HepG2 (cell line): ENCODE data around the gene KDM2B. TPM values are rescaled to one million over a fixed set of nuclear protein-coding genes. Genes with fewer than 3 reads are reported as not detected.

ENCODE experiments used
- ATF7 ChIP-seq, 2 experiments: fragments of 450-650 bp in 1 of 2; sonication (generic) in 1 of 2; formaldehyde crosslinking in 1 of 2; IDR thresholded peaks; 2 replicates each; pipeline versions ENCODE4 v1.4.0 to v1.6.1; 2016 to 2020; ENCODE audit warnings: antibody characterized with exemption in 1 of 2, mild to moderate bottlenecking in 1 of 2, missing genetic modification reagents in 1 of 2
- BHLHE40 ChIP-seq: IDR thresholded peaks from 2 replicates; pipeline ENCODE4 v1.6.1; 2011; ENCODE audit warnings: low read length, improper control_type of control experiment
- DNMT1 ChIP-seq: sonication (generic); formaldehyde crosslinking; IDR thresholded peaks from 2 replicates; pipeline ENCODE4 v1.5.1; 2020; ENCODE audit warnings: mild to moderate bottlenecking, missing genetic modification reagents
- FOXP1 ChIP-seq, 2 experiments: fragments of 450-650 bp in 1 of 2; IDR thresholded peaks; 2 replicates each; pipeline ENCODE4 v1.6.1; 2017 to 2018; ENCODE audit warnings: antibody characterized with exemption in 1 of 2
- HDAC1 ChIP-seq: sonication (generic); formaldehyde crosslinking; IDR thresholded peaks from 2 replicates; pipeline ENCODE4 v1.5.1; 2020; ENCODE audit warnings: mild to moderate bottlenecking, missing genetic modification reagents
- HOXA3 ChIP-seq: sonication (generic); formaldehyde crosslinking; IDR thresholded peaks from 2 replicates; pipeline ENCODE4 v1.5.0; 2020; ENCODE audit warnings: missing genetic modification reagents
- HOXD1 ChIP-seq: sonication (generic); formaldehyde crosslinking; IDR thresholded peaks from 2 replicates; pipeline ENCODE4 v1.5.0; 2020; ENCODE audit warnings: missing genetic modification reagents
- IRX3 ChIP-seq: sonication (generic); formaldehyde crosslinking; IDR thresholded peaks from 2 replicates; pipeline ENCODE4 v1.8.1; 2023; ENCODE audit warnings: mild to moderate bottlenecking, low read depth, missing genetic modification reagents, borderline replicate concordance
- KDM5B ChIP-seq: sonication (generic); formaldehyde crosslinking; IDR thresholded peaks from 2 replicates; pipeline ENCODE4 v1.4.0; 2020; ENCODE audit warnings: missing genetic modification reagents, mild to moderate bottlenecking, borderline replicate concordance
- KLF13 ChIP-seq: sonication (generic); formaldehyde crosslinking; IDR thresholded peaks from 2 replicates; pipeline ENCODE4 v1.4.0; 2020; ENCODE audit warnings: mild to moderate bottlenecking, missing genetic modification reagents
- MATR3 ChIP-seq: sonication (generic); formaldehyde crosslinking; IDR thresholded peaks from 2 replicates; pipeline ENCODE4 v1.4.0; 2020; ENCODE audit warnings: missing genetic modification reagents
- MEIS1 ChIP-seq: sonication (generic); formaldehyde crosslinking; IDR thresholded peaks from 2 replicates; pipeline ENCODE4 v1.9.0; 2021; ENCODE audit warnings: mild to moderate bottlenecking, missing genetic modification reagents, moderate library complexity, borderline replicate concordance
- NCOA2 ChIP-seq: sonication (generic); formaldehyde crosslinking; IDR thresholded peaks from 2 replicates; pipeline ENCODE4 v1.8.0; 2022; ENCODE audit warnings: inconsistent platforms
- NFRKB ChIP-seq: fragments of 450-650 bp; IDR thresholded peaks from 2 replicates; pipeline ENCODE4 v1.6.1; 2017
- NFYB ChIP-seq: sonication (generic); formaldehyde crosslinking; IDR thresholded peaks from 2 replicates; pipeline ENCODE4 v1.4.0; 2020; ENCODE audit warnings: missing genetic modification reagents
- RFX1 ChIP-seq: fragments of 450-650 bp; IDR thresholded peaks from 2 replicates; pipeline ENCODE4 v1.6.1; 2017
- SNRNP70 ChIP-seq: fragments of 200-400 bp; formaldehyde crosslinking; IDR thresholded peaks from 2 replicates; pipeline ENCODE4 v1.6.1; 2017; ENCODE audit warnings: mild to moderate bottlenecking, low read depth, low read length, moderate library complexity
- SP140L ChIP-seq: sonication (generic); formaldehyde crosslinking; IDR thresholded peaks from 2 replicates; pipeline ENCODE4 v1.4.0; 2020; ENCODE audit warnings: missing genetic modification reagents, borderline replicate concordance
- SP4 ChIP-seq: sonication (generic); formaldehyde crosslinking; IDR thresholded peaks from 2 replicates; pipeline ENCODE4 v1.8.1; 2023; ENCODE audit warnings: mild to moderate bottlenecking, missing genetic modification reagents
- TGIF2 ChIP-seq: IDR thresholded peaks from 2 replicates; pipeline ENCODE4 v1.6.1; 2016; ENCODE audit warnings: control low read depth, missing compliant biosample characterization
- TOE1 ChIP-seq: sonication (generic); formaldehyde crosslinking; IDR thresholded peaks from 2 replicates; pipeline ENCODE4 v1.4.0; 2020; ENCODE audit warnings: mild to moderate bottlenecking, missing genetic modification reagents
- ZNF20 ChIP-seq: sonication (generic); formaldehyde crosslinking; IDR thresholded peaks from 2 replicates; pipeline ENCODE4 v1.4.0; 2020; ENCODE audit warnings: mild to moderate bottlenecking, moderate library complexity, missing genetic modification reagents
- ZNF546 ChIP-seq: sonication (generic); formaldehyde crosslinking; conservative IDR thresholded peaks from 2 replicates; pipeline ENCODE4 v1.8.1; 2023; ENCODE audit warnings: mild to moderate bottlenecking, missing genetic modification reagents
- ZNF781 ChIP-seq: sonication (generic); formaldehyde crosslinking; IDR thresholded peaks from 2 replicates; pipeline ENCODE4 v1.5.1; 2020; ENCODE audit warnings: borderline replicate concordance, mild to moderate bottlenecking, missing genetic modification reagents; ENCODE audit errors: not compliant biosample characterization
- ZNF879 ChIP-seq: sonication (generic); formaldehyde crosslinking; IDR thresholded peaks from 2 replicates; pipeline ENCODE4 v1.8.1; 2023; ENCODE audit warnings: missing genetic modification reagents
- polyA plus RNA-seq, 8 experiments: library from polyadenylated mRNA; depleted of rRNA in 3 of 8; stranded (reverse) in 7 of 8; unstranded in 1 of 8; fragments of >200 nt; fragmentation: Illumina TruSeq in 4 of 8; extraction: Trizol in 4 of 8; gene quantifications; 2 replicates each; pipeline versions ENCODE4 v1.2.1 to v1.2.3, GENCODE V29; 2011 to 2016; ENCODE audit warnings: low read depth in 4 of 8, missing spikeins in 1 of 8, mixed read lengths in 1 of 8; ENCODE audit not compliant: insufficient read depth in 1 of 8
- total RNA-seq, 5 experiments: library from RNA; depleted of rRNA; stranded (reverse); fragments of >200 nt; fragmentation: Illumina TruSeq; extraction: Trizol; gene quantifications; 2 replicates each; pipeline ENCODE4 v1.2.3, GENCODE V29; 2016; ENCODE audit warnings: low read depth in 1 of 5
- TF ChIP-seq, protein P1 (sequence below): sonication (generic); formaldehyde crosslinking; IDR thresholded peaks from 2 replicates; pipeline ENCODE4 v1.4.0; 2020; ENCODE audit warnings: missing genetic modification reagents
- TF ChIP-seq, protein P2 (sequence below): sonication (generic); formaldehyde crosslinking; IDR thresholded peaks from 2 replicates; pipeline ENCODE4 v1.4.0; 2020; ENCODE audit warnings: missing genetic modification reagents

The KDM2B gene
- total and polyA plus RNA-seq, 2 of the 13 experiments (the other 11 are each of a cell fraction or from before 2014, with no cell fraction given), result 17.5 to 26.1 TPM

DNA sequence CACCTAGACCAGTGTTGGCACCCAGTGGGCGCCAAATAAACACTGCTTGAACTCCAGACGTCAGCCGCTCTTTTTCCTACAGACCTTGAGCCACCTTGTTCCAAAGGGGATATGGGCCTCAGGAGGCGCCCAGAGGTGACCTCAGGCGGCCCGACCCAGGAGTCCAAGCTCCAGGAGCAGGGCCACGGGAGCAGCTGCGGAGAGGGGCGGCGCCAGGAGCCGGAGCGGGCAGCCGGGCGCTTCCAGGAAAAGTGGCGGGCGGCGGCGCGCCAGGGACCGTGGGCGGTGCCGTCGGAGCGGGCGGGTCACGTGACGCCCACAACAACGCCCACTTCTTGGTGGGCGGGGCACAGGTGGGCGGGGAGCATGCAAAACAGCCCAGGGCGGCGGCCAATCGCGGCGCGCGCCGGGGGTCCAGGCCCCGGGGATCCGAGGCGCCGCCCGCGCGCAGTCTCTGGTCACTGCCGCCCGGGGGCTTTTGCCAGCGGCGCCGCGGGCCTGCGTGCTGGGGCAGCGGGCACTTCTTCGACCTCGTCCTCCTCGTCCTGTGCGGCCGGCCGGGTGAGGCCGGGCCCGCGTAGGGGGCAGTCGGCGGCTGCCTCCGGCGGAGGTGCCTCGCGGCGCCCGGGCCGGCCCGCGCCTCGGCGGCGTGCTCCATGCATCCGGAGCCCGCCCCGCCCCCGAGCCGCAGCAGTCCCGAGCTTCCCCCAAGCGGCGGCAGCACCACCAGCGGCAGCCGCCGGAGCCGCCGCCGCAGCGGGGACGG is 45.4 kb upstream of the KDM2B start, which contains the start of gene ORAI1 (continued):
- TF ChIP-seq MATR3 (no peak), HDAC1 (CRISPR knock-in tag) (peak; percentile 86), ZNF781 (CRISPR knock-in tag) (no peak), SP140L (CRISPR knock-in tag) (no peak), SP4 (CRISPR knock-in tag) (peak; percentile 94), NFRKB (no peak), ZNF879 (no peak), ZNF546 (CRISPR knock-in tag) (no peak), SNRNP70 (no peak), HOXD1 (CRISPR knock-in tag) (0 out of 2 replicates have a peak, but pooled peaks have one; percentile 35), MEIS1 (CRISPR knock-in tag) (no peak), NCOA2 (CRISPR knock-in tag) (peak; percentile 47; the same call in 1 of the 2 replicates), KDM5B (CRISPR knock-in tag) (no peak), DNMT1 (CRISPR knock-in tag) (no peak), KLF13 (CRISPR knock-in tag) (no peak), HOXA3 (CRISPR knock-in tag) (peak; percentile 44; the same call in 1 of the 2 replicates), IRX3 (CRISPR knock-in tag) (no peak), BHLHE40 (peak; percentile 82), ZNF20 (CRISPR knock-in tag) (no peak), ATF7 (IDR thresholded peaks at IDR 0.05) (no peak), ATF7 (CRISPR knock-in tag; IDR thresholded peaks at IDR 0.05) (no peak), RFX1 (no peak), TOE1 (CRISPR knock-in tag) (no peak), NFYB (CRISPR knock-in tag) (peak; percentile 43; the same call in 1 of the 2 replicates), FOXP1 (IDR thresholded peaks at IDR 0.05) (no peak), FOXP1 (CRISPR knock-in tag; IDR thresholded peaks at IDR 0.05) (no peak), TGIF2 (CRISPR knock-in tag) (no peak)
- TF ChIP-seq, protein P1, sequence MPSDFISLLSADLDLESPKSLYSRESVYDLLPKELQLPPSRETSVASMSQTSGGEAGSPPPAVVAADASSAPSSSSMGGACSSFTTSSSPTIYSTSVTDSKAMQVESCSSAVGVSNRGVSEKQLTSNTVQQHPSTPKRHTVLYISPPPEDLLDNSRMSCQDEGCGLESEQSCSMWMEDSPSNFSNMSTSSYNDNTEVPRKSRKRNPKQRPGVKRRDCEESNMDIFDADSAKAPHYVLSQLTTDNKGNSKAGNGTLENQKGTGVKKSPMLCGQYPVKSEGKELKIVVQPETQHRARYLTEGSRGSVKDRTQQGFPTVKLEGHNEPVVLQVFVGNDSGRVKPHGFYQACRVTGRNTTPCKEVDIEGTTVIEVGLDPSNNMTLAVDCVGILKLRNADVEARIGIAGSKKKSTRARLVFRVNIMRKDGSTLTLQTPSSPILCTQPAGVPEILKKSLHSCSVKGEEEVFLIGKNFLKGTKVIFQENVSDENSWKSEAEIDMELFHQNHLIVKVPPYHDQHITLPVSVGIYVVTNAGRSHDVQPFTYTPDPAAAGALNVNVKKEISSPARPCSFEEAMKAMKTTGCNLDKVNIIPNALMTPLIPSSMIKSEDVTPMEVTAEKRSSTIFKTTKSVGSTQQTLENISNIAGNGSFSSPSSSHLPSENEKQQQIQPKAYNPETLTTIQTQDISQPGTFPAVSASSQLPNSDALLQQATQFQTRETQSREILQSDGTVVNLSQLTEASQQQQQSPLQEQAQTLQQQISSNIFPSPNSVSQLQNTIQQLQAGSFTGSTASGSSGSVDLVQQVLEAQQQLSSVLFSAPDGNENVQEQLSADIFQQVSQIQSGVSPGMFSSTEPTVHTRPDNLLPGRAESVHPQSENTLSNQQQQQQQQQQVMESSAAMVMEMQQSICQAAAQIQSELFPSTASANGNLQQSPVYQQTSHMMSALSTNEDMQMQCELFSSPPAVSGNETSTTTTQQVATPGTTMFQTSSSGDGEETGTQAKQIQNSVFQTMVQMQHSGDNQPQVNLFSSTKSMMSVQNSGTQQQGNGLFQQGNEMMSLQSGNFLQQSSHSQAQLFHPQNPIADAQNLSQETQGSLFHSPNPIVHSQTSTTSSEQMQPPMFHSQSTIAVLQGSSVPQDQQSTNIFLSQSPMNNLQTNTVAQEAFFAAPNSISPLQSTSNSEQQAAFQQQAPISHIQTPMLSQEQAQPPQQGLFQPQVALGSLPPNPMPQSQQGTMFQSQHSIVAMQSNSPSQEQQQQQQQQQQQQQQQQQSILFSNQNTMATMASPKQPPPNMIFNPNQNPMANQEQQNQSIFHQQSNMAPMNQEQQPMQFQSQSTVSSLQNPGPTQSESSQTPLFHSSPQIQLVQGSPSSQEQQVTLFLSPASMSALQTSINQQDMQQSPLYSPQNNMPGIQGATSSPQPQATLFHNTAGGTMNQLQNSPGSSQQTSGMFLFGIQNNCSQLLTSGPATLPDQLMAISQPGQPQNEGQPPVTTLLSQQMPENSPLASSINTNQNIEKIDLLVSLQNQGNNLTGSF, result no peak; the same call in 1 of the 2 replicates
- TF ChIP-seq, protein P2, sequence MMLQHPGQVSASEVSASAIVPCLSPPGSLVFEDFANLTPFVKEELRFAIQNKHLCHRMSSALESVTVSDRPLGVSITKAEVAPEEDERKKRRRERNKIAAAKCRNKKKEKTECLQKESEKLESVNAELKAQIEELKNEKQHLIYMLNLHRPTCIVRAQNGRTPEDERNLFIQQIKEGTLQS (CRISPR knock-in tag), result no peak
